ENCODE measurements around the gene RPH3AL.
"Not testable (repeated sequence)": the region's sequence is repeated elsewhere in the genome, so short reads cannot be mapped to it uniquely, and the experiment has no call there.

Gene RPH3AL

GRCh38 chr17:379531-380465 lies 27.2 kb upstream of the RPH3AL start:
- FAIRE-seq, result no peak
- no peak for TF ChIP-seq CTCF (IDR thresholded peaks at IDR 0.05; ENCODE audit: insufficient read depth, missing control alignments)
- DNase-seq (ENCODE audit: insufficient read length, low spot score), result no peak

GRCh38 chr17:378068-378467 lies 25.5 kb upstream of the RPH3AL start:
- FAIRE-seq (no peak), DNase-seq (ENCODE audit: insufficient read length, low spot score) (no peak)
- no peak for TF ChIP-seq CTCF (IDR thresholded peaks at IDR 0.05; ENCODE audit: insufficient read depth, missing control alignments)

- FAIRE-seq (no peak), DNase-seq (ENCODE audit: insufficient read length, low spot score) (no peak)
Observed at GRCh38 chr17:376936-377863, 24.6 kb upstream of the RPH3AL start.

GRCh38 chr17:373613-374230 lies 21.1 kb upstream of the RPH3AL start:
- DNase-seq (ENCODE audit: insufficient read length, low spot score), result no peak
- TF ChIP-seq CTCF (IDR thresholded peaks at IDR 0.05; ENCODE audit: insufficient read depth, missing control alignments), result no peak
- no peak for FAIRE-seq

More at GRCh38 chr17:376936-377863, 24.6 kb upstream of the RPH3AL start:
- TF ChIP-seq CTCF (IDR thresholded peaks at IDR 0.05; ENCODE audit: insufficient read depth, missing control alignments), result no peak

GRCh38 chr17:372157-373152 lies 19.8 kb upstream of the RPH3AL start:
- TF ChIP-seq CTCF (IDR thresholded peaks at IDR 0.05; ENCODE audit: insufficient read depth, missing control alignments), result no peak
- no peak for DNase-seq (ENCODE audit: insufficient read length, low spot score)
- no peak for FAIRE-seq

- DNase-seq (ENCODE audit: insufficient read length, low spot score), result no peak
- TF ChIP-seq CTCF (IDR thresholded peaks at IDR 0.05; ENCODE audit: insufficient read depth, missing control alignments), result no peak
- FAIRE-seq, result no peak
Observed at GRCh38 chr17:371583-371982, 19.0 kb upstream of the RPH3AL start.

- not testable (repeated sequence) for DNase-seq (ENCODE audit: insufficient read length, low spot score); FAIRE-seq
Observed at GRCh38 chr17:367656-368055, 15.0 kb upstream of the RPH3AL start.

- not testable (repeated sequence) for DNase-seq (ENCODE audit: insufficient read length, low spot score); FAIRE-seq
Observed at GRCh38 chr17:366657-367615, 14.3 kb upstream of the RPH3AL start.
